Posterior cingulate gyrus (tissue), 11 donors: Measurements from ENCODE around the gene GRIK3.

Experiments used
- DNase-seq, 10 donors: peaks; one replicate each; pipeline versions ENCODE4 v3.0.0 to v3.0.0-alpha.2; 2020 to 2021; ENCODE audit warnings: mixed read lengths in 3 of 10
- intact Hi-C: fragments of 100-400 bp; cut with DNase I; formaldehyde crosslinking; loops from one replicate; pipeline ENCODE4 v1.15.1; 2023

Gene GRIK3

DNA sequence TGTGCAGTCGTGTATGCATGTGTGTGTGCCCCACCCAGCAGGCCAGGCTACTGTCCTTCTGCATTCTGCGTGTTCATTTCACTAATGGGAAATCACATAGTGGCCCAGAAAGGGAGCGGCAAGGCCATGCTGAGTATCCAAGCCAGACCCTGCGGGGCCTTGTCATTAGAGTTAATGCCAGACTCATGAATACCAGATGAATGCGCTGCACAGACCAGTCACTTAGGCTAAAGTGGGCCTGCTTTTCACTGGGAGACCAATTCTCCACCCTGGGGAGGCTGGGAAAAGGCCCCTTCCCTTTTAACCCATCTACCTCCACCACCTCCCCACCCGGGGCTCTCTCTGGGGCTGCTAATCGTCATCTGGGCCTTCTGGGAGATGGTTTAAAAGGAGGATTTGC lies 17.0 kb upstream of the GRIK3 start:
- intact Hi-C loops, result no loop called here
- DNase-seq, result no peak

- peak in 1 of 10 donors; percentile 79 for DNase-seq
- intact Hi-C loops, result no loop called here
Observed at GRCh38 chr1:37047542-37047941, 13.2 kb upstream of the GRIK3 start.

- no peak for DNase-seq
- intact Hi-C loops, result no loop called here
Observed at GRCh38 chr1:37043101-37043500, 8.8 kb upstream of the GRIK3 start.

DNA sequence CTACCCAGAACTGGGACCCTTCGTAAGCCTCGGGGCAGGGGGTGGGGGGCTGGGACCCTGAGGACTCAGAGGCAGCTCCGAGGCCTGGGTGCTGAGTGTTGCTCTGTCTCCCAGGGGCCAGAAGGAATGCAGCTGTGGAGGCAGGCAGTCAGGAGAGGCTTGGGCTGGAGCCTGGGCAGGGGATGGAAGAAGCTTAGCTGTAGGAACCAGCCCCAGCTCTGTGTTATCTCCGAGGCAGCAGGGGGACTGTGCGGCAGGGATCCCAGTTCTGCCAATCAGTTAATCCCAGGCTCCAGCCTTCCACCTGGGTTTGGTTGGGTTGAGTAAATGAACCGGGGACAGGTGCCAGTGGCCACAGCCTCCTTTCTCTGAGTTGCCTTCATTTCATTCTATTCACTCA lies 8.2 kb upstream of the GRIK3 start:
- intact Hi-C loops, result no loop called here
- no peak for DNase-seq

DNA sequence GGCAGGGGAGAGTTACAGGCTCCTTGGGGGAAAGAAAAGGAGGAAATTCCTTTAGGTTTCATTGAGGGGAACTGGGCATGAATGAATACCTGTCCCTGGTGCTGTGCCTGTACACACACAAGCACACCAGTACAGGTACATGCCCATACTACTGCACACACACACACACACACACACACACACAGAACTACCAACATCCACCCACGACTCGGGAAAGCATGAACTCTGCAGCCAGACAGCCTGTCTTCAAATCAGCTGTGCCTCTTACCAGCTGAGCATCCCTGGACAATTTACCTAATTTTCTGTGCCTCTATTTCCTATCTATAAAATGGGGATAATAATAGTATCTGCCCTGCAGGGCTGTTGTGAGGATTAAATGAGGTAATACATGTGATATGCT lies 7.2 kb upstream of the GRIK3 start:
- intact Hi-C loops, result no loop called here
- no peak for DNase-seq

GRCh38 chr1:37040773-37041172 lies 6.5 kb upstream of the GRIK3 start:
- intact Hi-C loops, result no loop called here
- peak in 1 of 10 donors; percentile 80 for DNase-seq

GRCh38 chr1:37040261-37040660 lies 5.9 kb upstream of the GRIK3 start:
- intact Hi-C loops, result no loop called here
- no peak for DNase-seq

GRCh38 chr1:37038227-37039093 lies 4.1 kb upstream of the GRIK3 start:
- intact Hi-C loops, result loop anchor here (1.0 to 10.0 kb wide), 4 partner anchors 335 to 461 kb away; no protein-coding TSS in a partner anchor
- DNase-seq, result peak; percentile 44 to 96 (median 76)

DNA sequence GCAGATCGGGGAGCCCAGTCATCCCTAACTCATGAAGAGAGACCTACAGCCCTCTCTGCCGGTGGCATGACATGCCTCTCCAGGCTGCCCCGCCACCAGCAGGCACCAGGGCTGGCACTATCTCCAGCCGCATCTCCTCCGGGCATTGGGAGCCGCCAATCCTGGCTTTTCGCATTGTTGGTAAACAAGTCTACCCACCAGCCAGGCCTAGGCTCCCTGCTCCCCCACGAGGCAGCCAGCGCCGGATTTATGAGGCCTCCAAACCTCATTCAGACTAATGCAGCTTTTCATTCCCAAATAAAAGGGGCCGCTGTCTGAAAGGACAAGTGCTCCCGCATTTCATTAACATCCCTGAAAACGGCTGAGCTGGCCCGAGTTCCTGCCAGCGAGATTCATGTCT lies 3.4 kb upstream of the GRIK3 start:
- intact Hi-C loops, result loop anchor here (1.0 to 10.0 kb wide), 4 partner anchors 334 to 460 kb away; no protein-coding TSS in a partner anchor
- DNase-seq, result peak in 6 of 10 donors; percentile 26 to 92 (median 66)

GRCh38 chr1:37036667-37037053 lies 2.3 kb upstream of the GRIK3 start:
- intact Hi-C loops, result loop anchor here (5.0 to 10.0 kb wide), 2 partner anchors 398 to 459 kb away; no protein-coding TSS in a partner anchor
- DNase-seq, result peak in 4 of 10 donors; percentile 26 to 90 (median 54)

- intact Hi-C loops, result loop anchor here (5.0 to 10.0 kb wide), 2 partner anchors 399 to 459 kb away; no protein-coding TSS in a partner anchor
- DNase-seq, result no peak
Observed at GRCh38 chr1:37035796-37036666, 1.7 kb upstream of the GRIK3 start.

GRCh38 chr1:37035014-37035691 lies 838 bp upstream of the GRIK3 start:
- no peak for DNase-seq
- intact Hi-C loops, result loop anchor here (5.0 to 10.0 kb wide), 2 partner anchors 400 to 458 kb away; no protein-coding TSS in a partner anchor

DNA sequence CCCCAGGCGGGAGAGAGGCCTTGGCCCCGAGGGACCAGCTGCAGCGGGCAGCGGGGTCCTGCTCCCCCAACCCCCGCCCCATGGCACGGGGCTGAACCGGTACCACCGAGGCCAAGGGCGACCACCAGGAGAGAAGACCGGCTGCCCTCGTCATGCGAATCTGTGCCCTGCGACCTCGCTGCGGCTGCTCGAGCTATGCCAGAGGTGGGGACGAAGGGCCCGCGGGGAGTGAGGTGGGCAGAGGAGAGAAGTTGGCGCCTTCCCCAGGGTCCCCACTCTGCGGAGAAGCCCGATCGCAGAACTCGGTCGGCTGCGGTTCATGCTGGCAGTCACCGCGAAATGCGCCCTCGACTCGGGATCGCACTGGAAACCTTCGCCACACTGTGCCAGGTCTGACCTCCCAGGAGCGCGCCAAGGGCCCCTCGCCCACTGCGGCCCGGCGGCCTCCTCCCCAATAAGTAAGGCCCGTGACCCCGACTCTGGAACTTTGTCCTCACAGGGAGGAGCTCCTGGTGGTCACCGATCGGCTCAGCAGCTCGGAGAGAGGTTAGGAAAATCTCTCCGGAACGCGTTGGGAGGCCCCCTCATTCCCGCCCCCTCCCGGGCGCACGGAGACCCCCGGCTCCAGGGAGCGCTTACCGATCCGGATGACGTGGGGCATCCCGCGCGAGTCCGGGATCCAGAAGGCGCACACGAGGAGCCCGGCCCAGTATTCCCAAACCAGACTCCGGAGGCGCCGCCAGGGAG lies 787 bp downstream of the GRIK3 start:
- intact Hi-C loops, result loop anchor here (10.0 kb wide), 1 partner anchor 401 kb away; no protein-coding TSS in a partner anchor
- peak in 1 of 10 donors; percentile 70 for DNase-seq

- DNase-seq, result peak in 2 of 10 donors; percentile 79 to 81
Observed at GRCh38 chr1:37032660-37033354, 1.5 kb downstream of the GRIK3 start.

GRCh38 chr1:37031871-37032270 lies 2.4 kb downstream of the GRIK3 start:
- intact Hi-C loops, result loop anchor here (10.0 kb wide), 1 partner anchor 403 kb away; no protein-coding TSS in a partner anchor

More at GRCh38 chr1:37032660-37033354, 1.5 kb downstream of the GRIK3 start:
- intact Hi-C loops, result loop anchor here (10.0 kb wide), 1 partner anchor 402 kb away; no protein-coding TSS in a partner anchor

DNA sequence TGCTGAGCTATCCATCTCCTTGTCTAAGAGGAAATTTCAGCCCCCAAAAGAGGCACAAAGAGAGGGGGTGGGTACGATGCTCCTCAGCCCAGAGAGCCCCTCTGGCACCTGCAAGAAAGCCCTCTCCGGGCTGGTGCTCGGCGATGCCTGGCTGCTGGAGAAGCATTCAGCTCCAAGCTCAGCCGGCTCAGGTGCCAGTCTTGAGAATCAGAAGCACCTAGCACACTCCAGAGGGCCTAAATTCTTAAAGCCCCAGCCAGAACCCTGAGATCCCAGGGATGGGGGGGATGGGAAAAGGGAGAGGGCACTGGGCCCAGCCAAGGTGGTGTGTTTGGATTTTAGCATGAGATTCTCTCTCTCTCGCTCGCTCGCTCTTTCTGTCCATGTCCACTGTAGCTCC lies 2.9 kb downstream of the GRIK3 start:
- intact Hi-C loops, result loop anchor here (10.0 kb wide), 1 partner anchor 403 kb away; no protein-coding TSS in a partner anchor
- DNase-seq, result peak in 1 of 10 donors; percentile 68

More at GRCh38 chr1:37031871-37032270, 2.4 kb downstream of the GRIK3 start:
- no peak for DNase-seq

DNA sequence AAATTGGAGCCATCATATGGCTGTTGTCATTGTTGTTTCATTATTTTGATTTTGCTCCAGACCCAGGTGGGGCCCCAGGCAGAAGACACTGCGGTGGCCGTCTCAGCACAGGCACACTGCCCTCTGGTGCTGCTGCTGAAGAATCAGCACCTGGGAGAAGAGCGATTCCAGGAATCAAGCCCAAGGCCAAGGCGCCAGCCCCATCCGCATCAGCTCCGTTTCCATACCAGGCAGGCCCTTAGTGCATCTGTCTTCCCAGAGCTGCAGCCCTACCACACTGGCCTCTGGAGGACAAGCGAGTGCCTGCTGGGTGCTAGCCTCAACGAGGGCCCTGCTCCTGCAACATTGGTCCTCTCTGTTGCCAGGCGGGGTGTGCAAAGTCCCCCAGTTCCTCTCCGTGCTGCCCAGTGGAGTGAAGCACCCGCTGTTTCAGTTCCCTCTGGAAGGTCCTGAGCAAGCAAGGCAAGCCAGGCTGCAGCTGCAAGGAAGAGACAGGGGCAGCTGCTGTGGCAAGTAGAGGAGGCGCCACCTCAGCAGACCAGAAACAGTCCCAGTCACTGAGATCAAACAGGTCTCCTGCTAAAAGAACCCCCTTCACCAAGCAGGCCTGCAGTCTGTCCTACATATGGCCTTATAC lies 5.2 kb downstream of the GRIK3 start:
- DNase-seq, result peak in 1 of 10 donors; percentile 79
- intact Hi-C loops, result no loop called here

DNA sequence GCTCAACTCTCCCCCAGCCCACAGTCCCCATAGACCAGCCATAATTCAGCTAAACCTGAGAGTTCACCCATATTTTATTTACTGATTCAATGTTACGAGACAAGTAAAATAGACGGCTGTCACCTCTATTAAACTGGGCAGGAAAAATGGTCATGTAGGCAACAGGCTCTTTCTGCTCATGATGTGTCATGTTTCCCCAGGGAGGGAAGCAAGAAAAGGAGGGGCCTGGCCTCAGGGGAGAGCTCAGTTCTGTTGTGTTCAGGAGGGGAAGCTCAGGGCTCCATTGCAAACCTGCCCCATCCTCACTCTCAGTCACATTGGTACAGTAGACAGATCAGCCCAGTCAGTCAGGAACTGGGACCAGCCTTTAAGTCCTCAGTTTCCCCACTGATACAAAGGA lies 12.8 kb downstream of the GRIK3 start:
- DNase-seq, result no peak
- intact Hi-C loops, result no loop called here
